ENCODE measurements around the gene MYH10.

MYH10 gene

GRCh38 chr17:8647956-8648355 is 17.4 kb upstream of the MYH10 start:
- no peak for DNase-seq

DNA sequence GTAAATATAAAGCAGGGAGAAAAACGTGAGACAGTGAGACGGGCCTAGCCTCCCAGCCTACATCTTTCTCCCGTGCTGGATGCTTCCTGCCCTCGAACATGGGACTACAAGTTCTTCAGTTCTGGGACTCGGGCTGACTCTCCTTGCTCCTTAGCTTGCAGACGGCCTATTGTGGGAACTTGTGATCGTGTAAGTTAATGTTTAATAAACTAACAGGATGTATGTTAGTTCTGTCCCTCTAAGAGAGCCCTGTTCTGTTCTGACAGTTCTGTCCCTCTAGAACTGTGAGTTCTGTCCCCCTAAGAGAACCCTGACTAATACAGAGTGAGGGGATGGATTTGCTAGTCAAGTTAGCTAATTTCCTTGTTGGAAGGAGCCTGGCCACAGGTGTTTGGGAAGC is 16.7 kb upstream of the MYH10 start:
- no peak for DNase-seq

GRCh38 chr17:8644507-8644902 is 14.0 kb upstream of the MYH10 start:
- DNase-seq = no peak

DNA sequence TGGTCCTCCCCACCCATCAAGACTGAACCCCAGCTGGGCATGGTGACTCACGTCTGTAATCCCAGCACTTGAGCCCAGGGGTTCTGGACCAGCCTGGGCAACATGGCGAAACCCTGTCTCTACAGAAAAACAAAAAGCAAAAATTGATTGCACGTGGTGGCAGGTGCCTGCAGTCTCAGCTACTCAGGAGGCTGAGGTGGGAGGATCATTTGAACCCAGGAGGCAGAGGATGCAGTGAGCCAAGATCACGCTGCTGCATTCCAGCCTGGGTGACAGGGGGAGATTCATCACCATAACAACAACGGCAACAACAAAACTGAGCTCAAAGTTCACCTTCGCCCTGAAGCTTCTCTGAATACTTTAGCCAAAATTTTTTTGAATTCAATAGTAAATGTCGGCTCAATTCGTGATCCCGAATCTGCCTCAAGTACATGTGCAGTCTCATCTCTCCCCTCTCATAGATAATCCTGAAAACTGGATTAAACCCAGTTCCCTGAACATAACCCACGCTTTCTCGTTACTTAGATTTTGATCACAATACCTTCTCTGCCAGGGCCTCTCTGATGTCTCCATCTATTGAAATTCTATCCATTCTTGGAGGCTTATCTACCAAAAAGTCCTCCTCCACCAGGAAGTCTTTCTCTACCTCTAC is 13.5 kb upstream of the MYH10 start:
- no peak for DNase-seq

GRCh38 chr17:8639709-8640108 is 9.2 kb upstream of the MYH10 start:
- no peak for DNase-seq

DNA sequence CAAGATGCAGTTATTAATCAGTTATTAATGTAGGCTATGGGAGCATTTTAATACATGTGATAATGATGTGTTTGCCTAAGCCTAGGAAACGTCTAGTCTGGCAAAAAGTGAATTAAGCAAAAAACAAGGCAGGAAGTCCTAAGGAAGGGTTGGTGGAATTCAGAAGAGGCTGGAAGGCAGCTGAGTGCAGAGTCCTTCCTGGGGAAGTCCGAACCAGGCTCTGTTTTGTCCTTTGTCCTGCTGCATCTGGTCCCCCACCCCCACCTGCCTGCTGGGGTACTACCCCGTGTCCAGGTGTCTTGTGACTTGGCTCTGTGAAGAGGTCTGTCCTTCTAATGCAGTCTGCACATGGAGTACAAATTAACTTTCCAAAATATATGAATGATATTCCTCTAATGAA is 1.5 kb upstream of the MYH10 start:
- DNase-seq = no peak

DNA sequence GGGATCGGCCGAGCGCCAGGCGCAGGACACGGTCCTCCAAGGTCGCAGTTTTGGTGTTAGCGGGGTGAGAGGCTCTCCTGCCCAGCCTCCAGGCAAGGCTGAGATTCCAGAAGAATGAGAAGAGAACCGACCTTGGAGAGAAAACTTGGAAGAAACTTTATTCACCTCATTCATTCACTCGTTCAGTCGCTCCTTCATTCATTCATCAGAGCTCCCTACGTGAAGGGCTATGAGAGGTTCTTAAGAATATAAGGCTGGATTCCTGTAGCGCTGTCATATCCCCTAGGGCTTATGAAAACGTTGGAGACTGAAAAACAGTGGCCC is 991 bp upstream of the MYH10 start:
- no peak for DNase-seq

DNA sequence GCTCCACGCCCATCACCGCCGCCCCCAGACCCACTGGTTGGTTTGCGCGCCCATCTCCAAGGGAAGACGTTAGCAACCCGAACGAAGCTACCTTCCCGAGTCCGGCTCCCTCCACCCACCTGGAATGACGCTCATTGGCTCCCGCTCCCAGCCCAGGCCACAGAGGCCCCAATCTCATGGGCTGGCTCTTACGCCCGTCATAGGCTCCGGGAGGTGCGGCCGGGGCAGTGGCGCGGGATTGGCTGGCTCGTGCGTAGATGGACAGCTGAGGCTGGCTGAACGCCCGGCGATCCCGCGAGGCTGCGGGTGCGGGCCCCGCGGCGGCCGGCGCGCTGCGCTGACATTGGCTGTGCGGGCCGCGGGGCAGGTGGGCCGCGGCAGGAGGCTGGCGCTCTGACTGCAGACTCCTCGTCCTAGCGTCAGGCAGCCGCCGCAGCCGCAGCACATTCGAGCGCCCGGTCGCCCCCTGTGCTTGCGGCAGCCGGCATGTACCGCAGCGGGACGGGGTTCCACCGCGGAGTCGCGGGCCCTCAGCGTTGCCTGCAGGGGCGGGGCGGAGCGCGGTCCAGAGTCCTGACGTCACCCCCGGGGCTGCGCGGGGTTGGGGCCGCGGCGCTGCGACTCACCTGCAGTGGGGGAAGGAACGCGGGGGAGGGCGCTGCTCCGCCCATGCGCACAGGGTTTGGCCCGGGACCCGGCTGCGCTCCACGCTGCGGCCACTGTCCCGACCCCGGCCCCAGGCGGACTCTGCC is 453 bp upstream of the MYH10 start:
- DNase-seq = peak; percentile 65

- DNase-seq = no peak
These were observed 926 bp downstream of the MYH10 start for GRCh38 chr17:8629371-8630226.

DNA sequence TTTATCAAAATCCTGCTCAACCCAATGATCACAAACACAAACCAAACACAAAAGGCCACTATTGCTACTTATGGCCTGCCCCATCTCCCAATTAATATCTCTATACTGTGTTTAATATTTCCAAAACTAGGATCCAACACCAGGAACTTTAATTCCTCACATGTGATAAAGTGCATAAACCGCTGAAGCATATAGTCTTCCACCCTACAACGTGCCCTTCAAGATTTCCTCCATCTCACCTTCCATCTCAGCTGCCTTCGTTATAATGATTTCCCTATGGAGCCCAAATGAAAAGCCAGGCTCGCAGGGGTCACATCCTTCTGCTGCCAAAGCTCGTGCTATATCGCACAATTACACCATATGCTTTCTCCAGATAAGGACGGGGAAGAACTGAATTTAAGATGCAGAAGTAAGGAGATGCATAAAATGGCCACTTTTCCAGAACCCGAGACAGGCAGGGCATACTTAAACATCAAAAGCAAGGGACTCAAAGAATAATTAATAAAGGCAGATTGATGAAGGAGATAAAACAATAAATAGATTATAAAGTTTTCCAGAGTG is 1.8 kb downstream of the MYH10 start:
- no peak for DNase-seq

DNA sequence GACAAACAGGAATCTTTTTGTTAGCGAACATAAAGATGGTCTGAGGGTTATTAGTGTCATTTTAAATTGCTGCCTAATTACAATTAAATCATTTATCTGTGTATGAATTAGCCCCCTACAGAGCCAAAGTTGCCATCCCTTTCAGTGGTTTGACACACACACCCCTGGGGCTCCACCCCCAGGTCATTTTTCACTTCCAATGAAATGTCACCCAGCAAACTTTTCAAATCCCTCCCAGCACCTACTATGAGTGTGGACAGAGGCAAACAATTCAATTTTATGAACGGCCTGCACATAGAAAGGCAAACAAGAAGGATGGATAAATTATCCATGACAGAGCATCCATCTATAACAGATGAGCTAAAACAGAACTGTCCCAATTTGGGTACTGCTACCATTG is 2.4 kb downstream of the MYH10 start:
- no peak for DNase-seq

- DNase-seq = no peak
These were observed 6.9 kb downstream of the MYH10 start for GRCh38 chr17:8623591-8623990.

DNA sequence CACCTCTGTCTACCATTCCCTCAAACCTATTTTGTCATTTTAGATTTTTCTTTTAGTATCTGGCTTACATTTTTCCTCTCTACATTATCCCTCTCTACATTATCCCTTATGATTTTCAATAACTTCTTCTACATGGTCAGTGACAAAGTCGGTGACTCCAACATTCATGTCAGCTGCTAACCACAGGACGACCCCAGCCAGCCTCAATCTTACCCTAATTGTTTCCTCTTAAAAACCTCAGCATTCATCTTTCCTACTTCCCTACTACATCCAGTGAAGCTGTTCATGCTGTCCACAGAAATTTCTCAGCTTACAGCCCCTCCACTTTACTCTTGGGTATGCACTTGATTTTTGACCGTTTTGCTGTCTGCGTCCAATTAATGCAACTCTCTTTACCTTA is 8.3 kb downstream of the MYH10 start:
- DNase-seq = no peak

DNA sequence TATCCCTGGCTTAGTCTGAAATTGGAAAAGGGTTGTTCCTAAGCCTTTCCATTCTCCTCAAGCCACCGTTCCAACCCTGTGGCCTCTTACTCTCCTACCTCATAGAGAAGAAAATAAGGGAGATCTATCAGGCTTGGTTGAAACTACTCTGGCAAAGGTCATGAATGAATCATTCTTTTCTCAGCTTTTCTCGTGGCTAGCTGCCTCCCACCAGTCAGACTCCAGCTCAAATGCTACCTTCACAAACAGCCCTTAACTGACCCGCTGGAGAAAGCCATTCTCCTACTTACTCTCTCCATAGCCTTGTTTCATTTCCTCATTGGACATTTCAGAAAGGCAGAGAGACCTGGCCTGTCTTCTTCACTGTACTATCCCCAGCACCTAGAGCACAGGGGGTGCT is 8.9 kb downstream of the MYH10 start:
- no peak for DNase-seq

- DNase-seq = no peak
These were observed 11.2 kb downstream of the MYH10 start for GRCh38 chr17:8619294-8619693.

GRCh38 chr17:8618825-8619224 is 11.7 kb downstream of the MYH10 start:
- DNase-seq = no peak

DNA sequence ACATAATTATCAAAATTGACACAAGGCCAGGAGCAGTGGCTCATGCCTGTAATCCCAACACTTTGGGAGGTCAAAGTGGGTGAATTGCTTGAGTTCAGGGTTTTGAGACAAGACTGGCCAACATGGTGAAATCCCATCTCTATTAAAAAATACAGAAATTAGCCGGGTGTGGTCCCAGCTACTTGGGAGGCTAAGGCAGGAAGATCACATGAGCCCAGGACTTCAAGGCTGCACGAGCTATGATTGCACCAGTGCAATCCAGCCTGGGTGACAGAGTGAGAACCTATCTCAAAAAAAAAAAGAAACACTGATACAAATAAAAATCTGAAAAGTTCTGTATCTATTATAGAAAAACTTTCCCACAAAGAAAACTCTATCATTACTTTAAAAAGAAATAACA is 15.5 kb downstream of the MYH10 start:
- DNase-seq = no peak

GRCh38 chr17:8611619-8612298 is 18.8 kb downstream of the MYH10 start:
- DNase-seq = no peak

DNA sequence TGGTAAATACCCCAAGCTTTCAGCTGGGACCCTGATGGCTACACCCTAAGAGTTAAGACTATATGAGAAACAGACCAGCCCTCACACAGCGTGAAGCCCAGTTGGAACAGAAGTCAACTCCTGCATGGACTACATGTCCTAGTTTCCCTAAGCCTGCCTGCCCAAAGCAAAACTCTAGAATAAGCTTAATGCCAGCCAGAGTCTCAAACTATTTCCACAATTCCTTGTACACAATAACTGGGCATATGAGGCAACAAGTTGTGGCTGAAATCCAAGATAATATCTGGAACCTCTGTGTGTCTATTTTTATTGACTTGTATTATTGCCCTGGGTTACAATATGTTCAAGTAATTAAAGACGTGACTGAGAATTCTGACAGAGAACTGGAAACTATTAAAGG is 19.4 kb downstream of the MYH10 start:
- DNase-seq = no peak

GRCh38 chr17:8610558-8610957 is 20.0 kb downstream of the MYH10 start:
- DNase-seq = no peak

- DNase-seq = no peak
These were observed 20.6 kb downstream of the MYH10 start for GRCh38 chr17:8609910-8610309.

GRCh38 chr17:8608001-8608400 is 22.5 kb downstream of the MYH10 start:
- DNase-seq = no peak

DNA sequence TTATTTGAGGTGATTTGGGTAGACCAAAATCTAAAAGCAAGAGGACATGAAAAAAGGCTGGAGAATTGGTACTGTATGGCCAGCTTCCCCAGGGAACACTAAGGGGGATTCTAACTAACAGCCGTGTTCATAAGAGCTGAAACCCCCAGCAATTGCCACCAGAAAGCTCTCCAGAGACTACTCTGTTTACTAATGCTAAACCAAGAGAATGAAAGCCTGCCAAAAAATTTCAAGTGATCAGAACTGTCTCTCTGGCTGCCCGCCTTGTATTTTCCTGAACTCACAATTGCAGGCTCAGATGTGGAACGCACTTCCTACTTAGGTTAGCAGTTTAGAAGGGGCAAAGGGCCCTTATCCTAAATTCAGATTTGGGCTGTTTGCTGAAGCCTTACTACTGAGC is 24.1 kb downstream of the MYH10 start:
- DNase-seq = no peak
